ENCODE measurements around the gene TMEM132A. TPM values are rescaled to one million over a fixed set of nuclear protein-coding genes. Genes with fewer than 3 reads are reported as not detected.
A peak's percentile ranks its signal among the peaks of the same experiment; 100 is the strongest.

Gene TMEM132A
- total and polyA plus RNA-seq, 4 donors = 0.60 to 1.6 (median 1.1) TPM

- TF ChIP-seq REST (IDR thresholded peaks at IDR 0.05) (no peak), HNF4A (conservative IDR thresholded peaks at IDR 0.05) (no peak), JUND (IDR thresholded peaks at IDR 0.05) (no peak), MAX (IDR thresholded peaks at IDR 0.05) (no peak), TAF1 (conservative IDR thresholded peaks at IDR 0.05) (no peak)
Observed at GRCh38 chr11:60879971-60880588, 44.2 kb upstream of the TMEM132A start (continued).

GRCh38 chr11:60880643-60881282 is 43.5 kb upstream of the TMEM132A start:
- no peaks in the 10 kb centered on the region for H3K4me1 ChIP-seq (ENCODE audit: control insufficient read depth in 4 of 4, insufficient read depth in 4 of 4, low read length in 3 of 4)
- H3K9ac ChIP-seq (ENCODE audit: low read depth in 1 of 2, low read length in 2 of 2) = no peak overlapping the region
- WGBS = 74% methylated on average over 8 of the region's 8 CpGs
- TF ChIP-seq YY1 (IDR thresholded peaks at IDR 0.05) = no peak
- TF ChIP-seq, protein P1, sequence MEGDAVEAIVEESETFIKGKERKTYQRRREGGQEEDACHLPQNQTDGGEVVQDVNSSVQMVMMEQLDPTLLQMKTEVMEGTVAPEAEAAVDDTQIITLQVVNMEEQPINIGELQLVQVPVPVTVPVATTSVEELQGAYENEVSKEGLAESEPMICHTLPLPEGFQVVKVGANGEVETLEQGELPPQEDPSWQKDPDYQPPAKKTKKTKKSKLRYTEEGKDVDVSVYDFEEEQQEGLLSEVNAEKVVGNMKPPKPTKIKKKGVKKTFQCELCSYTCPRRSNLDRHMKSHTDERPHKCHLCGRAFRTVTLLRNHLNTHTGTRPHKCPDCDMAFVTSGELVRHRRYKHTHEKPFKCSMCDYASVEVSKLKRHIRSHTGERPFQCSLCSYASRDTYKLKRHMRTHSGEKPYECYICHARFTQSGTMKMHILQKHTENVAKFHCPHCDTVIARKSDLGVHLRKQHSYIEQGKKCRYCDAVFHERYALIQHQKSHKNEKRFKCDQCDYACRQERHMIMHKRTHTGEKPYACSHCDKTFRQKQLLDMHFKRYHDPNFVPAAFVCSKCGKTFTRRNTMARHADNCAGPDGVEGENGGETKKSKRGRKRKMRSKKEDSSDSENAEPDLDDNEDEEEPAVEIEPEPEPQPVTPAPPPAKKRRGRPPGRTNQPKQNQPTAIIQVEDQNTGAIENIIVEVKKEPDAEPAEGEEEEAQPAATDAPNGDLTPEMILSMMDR (IDR thresholded peaks at IDR 0.05; ENCODE audit: low read depth, low read length, missing input control) = peak; percentile 0
- no peak for DNase-seq (ENCODE audit: low spot score)
- no peak overlapping the region for H3K4me3 ChIP-seq (ENCODE audit: low read depth in 1 of 3, low read length in 3 of 3)
- H3K9me3 ChIP-seq (ENCODE audit: control insufficient read depth in 4 of 4, low read length in 3 of 4) = no peaks in the 10 kb centered on the region
- no peak overlapping the region for H3K27ac ChIP-seq (ENCODE audit: low read depth in 1 of 2, low read length in 2 of 2)
- H3K27me3 ChIP-seq (ENCODE audit: control insufficient read depth in 4 of 4, insufficient read depth in 4 of 4, low read length in 3 of 4) = no peaks in the 10 kb centered on the region
- peaks cover 2 to 22% (median 17%) of the 10 kb centered on the region in 4 donors for H3K36me3 ChIP-seq (ENCODE audit: control insufficient read depth in 4 of 4, insufficient read depth in 3 of 4, low read depth in 1 of 4, low read length in 3 of 4)

DNA sequence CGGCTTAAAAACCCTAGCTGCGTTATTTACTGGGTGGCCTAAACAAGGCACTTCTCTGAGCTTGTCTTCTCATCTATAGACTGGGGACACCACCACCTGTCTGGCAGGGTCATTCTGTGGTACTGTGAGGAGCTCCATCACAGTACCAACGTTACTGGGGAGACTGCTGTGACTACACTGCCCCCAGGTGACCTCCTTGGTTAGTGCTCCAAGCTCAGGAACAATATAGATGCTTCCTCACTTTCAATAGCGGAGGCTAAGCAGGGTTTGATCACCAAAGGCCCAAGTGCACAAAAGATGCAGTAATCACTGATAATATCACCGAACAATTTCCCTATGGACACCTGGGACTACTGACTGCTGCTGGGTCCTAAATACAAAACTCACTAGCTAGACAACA is 36.7 kb upstream of the TMEM132A start:
- H3K27ac ChIP-seq (ENCODE audit: low read depth in 1 of 2, low read length in 2 of 2) = no peak overlapping the region
- TF ChIP-seq, protein P2, sequence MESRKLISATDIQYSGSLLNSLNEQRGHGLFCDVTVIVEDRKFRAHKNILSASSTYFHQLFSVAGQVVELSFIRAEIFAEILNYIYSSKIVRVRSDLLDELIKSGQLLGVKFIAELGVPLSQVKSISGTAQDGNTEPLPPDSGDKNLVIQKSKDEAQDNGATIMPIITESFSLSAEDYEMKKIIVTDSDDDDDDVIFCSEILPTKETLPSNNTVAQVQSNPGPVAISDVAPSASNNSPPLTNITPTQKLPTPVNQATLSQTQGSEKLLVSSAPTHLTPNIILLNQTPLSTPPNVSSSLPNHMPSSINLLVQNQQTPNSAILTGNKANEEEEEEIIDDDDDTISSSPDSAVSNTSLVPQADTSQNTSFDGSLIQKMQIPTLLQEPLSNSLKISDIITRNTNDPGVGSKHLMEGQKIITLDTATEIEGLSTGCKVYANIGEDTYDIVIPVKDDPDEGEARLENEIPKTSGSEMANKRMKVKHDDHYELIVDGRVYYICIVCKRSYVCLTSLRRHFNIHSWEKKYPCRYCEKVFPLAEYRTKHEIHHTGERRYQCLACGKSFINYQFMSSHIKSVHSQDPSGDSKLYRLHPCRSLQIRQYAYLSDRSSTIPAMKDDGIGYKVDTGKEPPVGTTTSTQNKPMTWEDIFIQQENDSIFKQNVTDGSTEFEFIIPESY (IDR thresholded peaks at IDR 0.05) = no peak
- TF ChIP-seq RAD21 (IDR thresholded peaks at IDR 0.05) (peak; percentile 87 to 92), JUND (IDR thresholded peaks at IDR 0.05) (no peak)
- TF ChIP-seq, protein P1 (IDR thresholded peaks at IDR 0.05; ENCODE audit: low read depth, low read length, missing input control) = peak; percentile 61
- DNase-seq (ENCODE audit: low spot score) = no peak
- H3K4me1 ChIP-seq (ENCODE audit: control insufficient read depth in 4 of 4, insufficient read depth in 4 of 4, low read length in 3 of 4) = peaks cover 0 to 7% (median 0%) of the 10 kb centered on the region in 4 donors
- no peak overlapping the region for H3K9ac ChIP-seq (ENCODE audit: low read depth in 1 of 2, low read length in 2 of 2)
- no peak overlapping the region for H3K4me3 ChIP-seq (ENCODE audit: low read depth in 1 of 3, low read length in 3 of 3)
- 59% methylated on average over 5 of the region's 5 CpGs for WGBS
- H3K27me3 ChIP-seq (ENCODE audit: control insufficient read depth in 4 of 4, insufficient read depth in 4 of 4, low read length in 3 of 4) = no peaks in the 10 kb centered on the region
- peaks cover 0 to 23% (median 3%) of the 10 kb centered on the region in 4 donors for H3K36me3 ChIP-seq (ENCODE audit: control insufficient read depth in 4 of 4, insufficient read depth in 3 of 4, low read depth in 1 of 4, low read length in 3 of 4)
- H3K9me3 ChIP-seq (ENCODE audit: control insufficient read depth in 4 of 4, low read length in 3 of 4) = no peaks in the 10 kb centered on the region
